ENCODE results near the gene BCL2L11.

BCL2L11 gene

GRCh38 chr2:111145103-111145760 is 24.5 kb downstream of the BCL2L11 start:
- no peak for DNase-seq

GRCh38 chr2:111145951-111146350 is 25.2 kb downstream of the BCL2L11 start:
- DNase-seq = no peak

- no peak for DNase-seq
Measured at GRCh38 chr2:111148225-111148873, 27.6 kb downstream of the BCL2L11 start.

GRCh38 chr2:111148925-111149324 is 28.2 kb downstream of the BCL2L11 start:
- no peak for DNase-seq

GRCh38 chr2:111149882-111150455 is 29.3 kb downstream of the BCL2L11 start:
- no peak for DNase-seq

- DNase-seq = no peak
Measured at GRCh38 chr2:111154758-111155157, 34.0 kb downstream of the BCL2L11 start.

GRCh38 chr2:111155610-111156009 is 34.9 kb downstream of the BCL2L11 start:
- DNase-seq = no peak

GRCh38 chr2:111156529-111156928 is 35.8 kb downstream of the BCL2L11 start:
- DNase-seq = no peak

- DNase-seq = no peak
Measured at GRCh38 chr2:111157071-111157661, 36.5 kb downstream of the BCL2L11 start.

GRCh38 chr2:111157798-111158197 is 37.1 kb downstream of the BCL2L11 start:
- no peak for DNase-seq

GRCh38 chr2:111159641-111160040 is 38.9 kb downstream of the BCL2L11 start:
- DNase-seq = no peak

GRCh38 chr2:111160758-111161157 is 40.0 kb downstream of the BCL2L11 start:
- no peak for DNase-seq

- DNase-seq = no peak
Measured at GRCh38 chr2:111161971-111162370, 41.3 kb downstream of the BCL2L11 start.

GRCh38 chr2:111162718-111163331 is 42.1 kb downstream of the BCL2L11 start:
- no peak for DNase-seq

- DNase-seq = no peak
Measured at GRCh38 chr2:111164078-111164477, 43.4 kb downstream of the BCL2L11 start.

GRCh38 chr2:111165084-111165483 is 44.4 kb downstream of the BCL2L11 start:
- DNase-seq = no peak

- DNase-seq = no peak
Measured at GRCh38 chr2:111166115-111166514, 45.4 kb downstream of the BCL2L11 start.

- no peak for DNase-seq
Measured at GRCh38 chr2:111167076-111167862, 46.6 kb downstream of the BCL2L11 start.

GRCh38 chr2:111167863-111168162 is 47.1 kb downstream of the BCL2L11 start:
- no peak for DNase-seq

- DNase-seq = peak; percentile 60 to 62
Measured at GRCh38 chr2:111168528-111169239, 48.0 kb downstream of the BCL2L11 start.

- DNase-seq = no peak
Measured at GRCh38 chr2:111169268-111169667, 48.6 kb downstream of the BCL2L11 start.

- DNase-seq = no peak
Measured at GRCh38 chr2:111169924-111170323, 49.2 kb downstream of the BCL2L11 start.
